A673 (cell line): ENCODE results near the gene KRT35. TPM values are rescaled to one million over a fixed set of nuclear protein-coding genes. Genes with fewer than 3 reads are reported as not detected.

ENCODE experiments used
- BruUV-seq: library from RNA; stranded (reverse); fragments of 400-500 nt; replicated peaks from 2 replicates; lab custom pipeline; 2021; lab: Mats Ljungman, UMichigan
- CTCF ChIA-PET: fragments of 300-600 bp; sonication (Branson Sonifier 250); formaldehyde crosslinking; loops from one replicate; lab custom pipeline; 2022; ENCODE audit warnings: antibody characterized with exemption; lab: Charles Lee
- POLR2A ChIA-PET: fragments of 300-600 bp; sonication (Branson Sonifier 250); formaldehyde crosslinking; loops from one replicate; lab custom pipeline; 2022; ENCODE audit warnings: antibody characterized with exemption; ENCODE audit not compliant: low non-redundant PET; lab: Charles Lee
- DNase-seq: peaks from one replicate; pipeline ENCODE4 v3.0.0-alpha.2; 2015; ENCODE audit warnings: low spot score
- H3K27ac ChIP-seq: fragments of 200-600 bp; sonication (generic); 2 replicates; pipeline ENCODE4 v1.5.1; 2016; ENCODE audit warnings: mixed run types, low read depth, mild to moderate bottlenecking, mixed read lengths, antibody characterized with exemption, low read length; ENCODE audit not compliant: poor library complexity, severe bottlenecking
- H3K27me3 ChIP-seq: fragments of 200-600 bp; sonication (generic); replicated peaks from 2 replicates; pipeline ENCODE4 v1.6.1; 2017; ENCODE audit warnings: mixed run types, low read depth, mild to moderate bottlenecking, mixed read lengths, antibody characterized with exemption, low read length; ENCODE audit not compliant: insufficient read depth, poor library complexity
- H3K36me3 ChIP-seq: fragments of 200-600 bp; sonication (generic); 2 replicates; pipeline ENCODE4 v1.6.1; 2016; ENCODE audit warnings: mixed run types, mild to moderate bottlenecking, mixed read lengths, antibody characterized with exemption, low read length; ENCODE audit not compliant: insufficient read depth, poor library complexity, severe bottlenecking
- H3K4me1 ChIP-seq: fragments of 200-600 bp; sonication (generic); 2 replicates; pipeline ENCODE4 v1.6.1; 2017; ENCODE audit warnings: mixed run types, mild to moderate bottlenecking, mixed read lengths, antibody characterized with exemption, low read length; ENCODE audit not compliant: insufficient read depth, poor library complexity, severe bottlenecking
- H3K4me3 ChIP-seq: fragments of 200-600 bp; sonication (generic); 2 replicates; pipeline ENCODE4 v1.5.1; 2016; ENCODE audit warnings: low read depth, mixed run types, mild to moderate bottlenecking, mixed read lengths, low read length; ENCODE audit not compliant: poor library complexity, severe bottlenecking
- H3K9me3 ChIP-seq: fragments of 200-600 bp; sonication (generic); 2 replicates; pipeline ENCODE4 v1.6.1; 2016; ENCODE audit warnings: mixed run types, low read depth, mild to moderate bottlenecking, mixed read lengths, antibody characterized with exemption, low read length; ENCODE audit not compliant: poor library complexity, severe bottlenecking
- EZH2 ChIP-seq: fragments of 200-600 bp; sonication (generic); IDR thresholded peaks from 2 replicates; pipeline ENCODE4 v1.6.1; 2017; ENCODE audit warnings: borderline replicate concordance, low read depth, mild to moderate bottlenecking, mixed read lengths, antibody characterized with exemption, low read length; ENCODE audit not compliant: poor library complexity, severe bottlenecking
- intact Hi-C: fragments of 100-400 bp; cut with micrococcal nuclease; formaldehyde crosslinking; loops from one replicate; pipeline ENCODE4 v1.10.0; 2022; ENCODE audit not compliant: unreplicated experiment
- total RNA-seq: library from RNA; stranded (reverse); gene quantifications from 2 replicates; pipeline ENCODE4 v1.2.3, GENCODE V29; 2021
- TF ChIP-seq, protein P1 (sequence below): fragments of 300-800, 200-600 bp; sonication (generic); conservative IDR thresholded peaks from 2 replicates; pipeline ENCODE4 v1.5.1; 2017; ENCODE audit warnings: low read depth, mild to moderate bottlenecking, antibody characterized with exemption, low read length, moderate library complexity, mixed read lengths

Gene KRT35
- total RNA-seq, 1 experiment from 2014 or later, result not detected

DNA sequence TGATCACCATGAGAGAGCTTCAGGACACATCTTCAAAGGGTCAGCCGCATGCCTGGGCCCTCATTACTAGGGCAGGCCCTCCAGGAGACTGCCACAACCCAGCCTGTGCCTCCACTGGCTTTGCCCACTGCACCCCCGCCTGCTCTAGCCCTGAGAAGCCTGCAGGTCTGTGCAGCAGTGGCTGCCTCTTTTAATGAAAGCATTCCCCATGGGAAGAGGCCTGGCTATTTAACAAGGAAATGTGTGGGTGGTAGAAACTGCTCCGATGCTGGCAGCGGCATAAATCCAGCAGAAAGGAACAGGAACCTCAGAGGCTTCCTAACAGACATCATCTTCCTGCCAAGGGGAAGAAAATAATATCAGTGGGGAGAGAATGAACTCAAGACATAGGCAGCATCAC, 13.4 kb downstream of the KRT35 start:
- CTCF ChIA-PET, result no interaction called here
- BruUV-seq, result no TSS peak

DNA sequence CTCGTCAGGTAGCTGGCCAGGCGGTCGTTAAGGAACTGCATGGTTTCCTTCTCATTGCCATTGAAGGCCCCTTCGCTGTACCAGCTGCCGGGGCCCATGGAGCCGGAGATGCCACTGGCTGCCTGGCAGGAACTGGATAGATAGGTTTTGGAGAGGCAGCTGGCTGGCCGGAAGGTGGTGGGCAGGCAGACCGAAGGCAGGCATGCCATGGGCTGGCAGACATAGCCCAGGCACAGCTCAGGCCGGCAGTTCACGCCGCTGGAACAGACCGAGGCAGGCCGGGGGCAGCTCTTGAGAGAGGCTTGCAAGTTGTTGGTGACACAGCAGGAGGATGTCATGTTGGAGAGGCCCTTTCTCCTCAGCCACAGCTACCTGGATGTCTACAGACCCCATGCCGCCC, 14.0 kb downstream of the KRT35 start, which contains the start of gene KRT32:
Gene KRT32 (minus strand): TSS at position 399 of the 400 bp plus-strand sequence. CDS start 61 bp downstream, at position 338.
- BruUV-seq, result no TSS peak
- no peaks in the 10 kb centered on the region for H3K9me3 ChIP-seq
- no peak within 1 kb of the TSS for H3K27ac ChIP-seq
- no peaks in the 10 kb centered on the region for H3K4me1 ChIP-seq
- H3K27me3 ChIP-seq, result no peaks in the 10 kb centered on the region
- no peak within 1 kb of the TSS for H3K4me3 ChIP-seq
- no peak for DNase-seq
- intact Hi-C loops, result no loop called here
- TF ChIP-seq, protein P1, sequence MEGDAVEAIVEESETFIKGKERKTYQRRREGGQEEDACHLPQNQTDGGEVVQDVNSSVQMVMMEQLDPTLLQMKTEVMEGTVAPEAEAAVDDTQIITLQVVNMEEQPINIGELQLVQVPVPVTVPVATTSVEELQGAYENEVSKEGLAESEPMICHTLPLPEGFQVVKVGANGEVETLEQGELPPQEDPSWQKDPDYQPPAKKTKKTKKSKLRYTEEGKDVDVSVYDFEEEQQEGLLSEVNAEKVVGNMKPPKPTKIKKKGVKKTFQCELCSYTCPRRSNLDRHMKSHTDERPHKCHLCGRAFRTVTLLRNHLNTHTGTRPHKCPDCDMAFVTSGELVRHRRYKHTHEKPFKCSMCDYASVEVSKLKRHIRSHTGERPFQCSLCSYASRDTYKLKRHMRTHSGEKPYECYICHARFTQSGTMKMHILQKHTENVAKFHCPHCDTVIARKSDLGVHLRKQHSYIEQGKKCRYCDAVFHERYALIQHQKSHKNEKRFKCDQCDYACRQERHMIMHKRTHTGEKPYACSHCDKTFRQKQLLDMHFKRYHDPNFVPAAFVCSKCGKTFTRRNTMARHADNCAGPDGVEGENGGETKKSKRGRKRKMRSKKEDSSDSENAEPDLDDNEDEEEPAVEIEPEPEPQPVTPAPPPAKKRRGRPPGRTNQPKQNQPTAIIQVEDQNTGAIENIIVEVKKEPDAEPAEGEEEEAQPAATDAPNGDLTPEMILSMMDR, result no peak
- TF ChIP-seq EZH2, result no peak
- ChIA-PET CTCF (no interaction called here), POLR2A (no interaction called here)
- H3K36me3 ChIP-seq, result no peaks in the 10 kb centered on the region

More for the DNA sequence above, 13.4 kb downstream of the KRT35 start:
- intact Hi-C loops, result no loop called here
- peak; percentile 66 for DNase-seq
- H3K36me3 ChIP-seq, result no peaks in the 10 kb centered on the region
- no peaks in the 10 kb centered on the region for H3K4me1 ChIP-seq
- POLR2A ChIA-PET, result no interaction called here
- no peak overlapping the region for H3K4me3 ChIP-seq
- H3K27ac ChIP-seq, result no peak overlapping the region
- no peaks in the 10 kb centered on the region for H3K27me3 ChIP-seq
- H3K9me3 ChIP-seq, result no peaks in the 10 kb centered on the region
- no peak for TF ChIP-seq EZH2
- TF ChIP-seq, protein P1, result no peak

DNA sequence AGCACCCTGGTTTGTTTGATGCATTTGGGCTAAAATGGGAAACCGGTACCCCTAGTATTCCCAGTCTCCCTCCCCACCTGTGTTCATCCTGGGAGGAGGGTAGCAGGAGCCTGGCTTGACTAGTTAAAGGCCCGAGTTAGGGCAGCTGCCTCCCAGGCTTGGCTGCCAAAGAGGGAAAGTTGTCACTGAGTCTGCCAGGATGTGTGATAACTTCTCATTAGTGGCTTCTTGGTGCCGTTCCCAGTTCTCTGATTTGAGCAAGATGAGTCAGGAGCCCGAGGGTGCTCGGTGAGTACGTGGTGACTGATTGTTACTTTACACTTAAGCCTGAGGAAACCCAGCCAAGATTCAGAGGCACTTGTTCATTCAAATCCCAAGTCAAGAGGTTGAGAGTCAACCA, 16.3 kb downstream of the KRT35 start:
- H3K4me3 ChIP-seq, result no peak overlapping the region
- TF ChIP-seq, protein P1, result no peak
- no peak for TF ChIP-seq EZH2
- no peaks in the 10 kb centered on the region for H3K27me3 ChIP-seq
- H3K27ac ChIP-seq, result no peak overlapping the region
- no peaks in the 10 kb centered on the region for H3K4me1 ChIP-seq
- intact Hi-C loops, result no loop called here
- no peaks in the 10 kb centered on the region for H3K36me3 ChIP-seq
- no TSS peak for BruUV-seq
- no peaks in the 10 kb centered on the region for H3K9me3 ChIP-seq
- ChIA-PET CTCF (no interaction called here), POLR2A (no interaction called here)
- DNase-seq, result peak; percentile 63
